Measurements from ENCODE around the gene PNISR.

The PNISR gene

GRCh38 chr6:99412065-99412464 is 13.0 kb downstream of the PNISR start:
- TF ChIP-seq CTCF (IDR thresholded peaks at IDR 0.05; ENCODE audit: borderline replicate concordance, control extremely low read depth, extremely low read depth, insufficient read depth, missing control alignments) = no peak
- in situ Hi-C loops (cut with MboI; ENCODE audit: low sequenced_read_pairs, unreplicated experiment) = no loop called here
- no peak for DNase-seq (ENCODE audit: low spot score)

- in situ Hi-C loops (cut with MboI; ENCODE audit: low sequenced_read_pairs, unreplicated experiment) = no loop called here
- no peak for DNase-seq (ENCODE audit: low spot score)
- no peak for TF ChIP-seq CTCF (IDR thresholded peaks at IDR 0.05; ENCODE audit: borderline replicate concordance, control extremely low read depth, extremely low read depth, insufficient read depth, missing control alignments)
These were observed 15.4 kb downstream of the PNISR start for GRCh38 chr6:99409672-99410071.

GRCh38 chr6:99407076-99407475 is 18.0 kb downstream of the PNISR start:
- in situ Hi-C loops (cut with MboI; ENCODE audit: low sequenced_read_pairs, unreplicated experiment) = no loop called here

GRCh38 chr6:99402448-99402847 is 22.7 kb downstream of the PNISR start:
- no peak for TF ChIP-seq CTCF (IDR thresholded peaks at IDR 0.05; ENCODE audit: borderline replicate concordance, control extremely low read depth, extremely low read depth, insufficient read depth, missing control alignments)
- in situ Hi-C loops (cut with MboI; ENCODE audit: low sequenced_read_pairs, unreplicated experiment) = no loop called here
- DNase-seq (ENCODE audit: low spot score) = no peak

More at GRCh38 chr6:99407076-99407475, 18.0 kb downstream of the PNISR start:
- DNase-seq (ENCODE audit: low spot score) = no peak
- no peak for TF ChIP-seq CTCF (IDR thresholded peaks at IDR 0.05; ENCODE audit: borderline replicate concordance, control extremely low read depth, extremely low read depth, insufficient read depth, missing control alignments)

GRCh38 chr6:99397287-99397686 is 27.8 kb downstream of the PNISR start:
- TF ChIP-seq CTCF (IDR thresholded peaks at IDR 0.05; ENCODE audit: borderline replicate concordance, control extremely low read depth, extremely low read depth, insufficient read depth, missing control alignments) = no peak
- in situ Hi-C loops (cut with MboI; ENCODE audit: low sequenced_read_pairs, unreplicated experiment) = no loop called here
- DNase-seq (ENCODE audit: low spot score) = no peak

GRCh38 chr6:99393698-99394531 is 31.2 kb downstream of the PNISR start, which contains the start of gene COQ3:
TSS of gene COQ3 (minus strand) at chr6:99394195. CDS start at chr6:99394179, 16 bp downstream.
- peak; percentile 91 for DNase-seq (ENCODE audit: low spot score)
- TF ChIP-seq CTCF (IDR thresholded peaks at IDR 0.05; ENCODE audit: borderline replicate concordance, control extremely low read depth, extremely low read depth, insufficient read depth, missing control alignments) = no peak
- in situ Hi-C loops (cut with MboI; ENCODE audit: low sequenced_read_pairs, unreplicated experiment) = no loop called here
